Neural cell (in vitro differentiated cells): ENCODE measurements around the gene SEPTIN6.

ENCODE experiments used
- EP300 ChIP-seq: fragments of 450-650 bp; conservative IDR thresholded peaks from 2 replicates; pipeline ENCODE4 v1.6.1; 2014; ENCODE audit warnings: antibody characterized with exemption, mild to moderate bottlenecking, moderate library complexity; ENCODE audit not compliant: poor library complexity, severe bottlenecking
- EZH2 ChIP-seq: fragments of 200-600, 300-800 bp; shearing (Covaris generic), sonication (generic); IDR thresholded peaks from 2 replicates; pipeline ENCODE4 v1.6.1; 2014; ENCODE audit warnings: antibody characterized with exemption, low read length, borderline replicate concordance, mild to moderate bottlenecking; ENCODE audit not compliant: insufficient read depth, poor library complexity, severe bottlenecking
- TF ChIP-seq, protein P1 (sequence below): fragments of 450-650 bp; IDR thresholded peaks from 2 replicates; pipeline ENCODE4 v1.5.1; 2014; ENCODE audit warnings: antibody characterized with exemption, mild to moderate bottlenecking, moderate library complexity; ENCODE audit not compliant: poor library complexity, severe bottlenecking

DNA sequence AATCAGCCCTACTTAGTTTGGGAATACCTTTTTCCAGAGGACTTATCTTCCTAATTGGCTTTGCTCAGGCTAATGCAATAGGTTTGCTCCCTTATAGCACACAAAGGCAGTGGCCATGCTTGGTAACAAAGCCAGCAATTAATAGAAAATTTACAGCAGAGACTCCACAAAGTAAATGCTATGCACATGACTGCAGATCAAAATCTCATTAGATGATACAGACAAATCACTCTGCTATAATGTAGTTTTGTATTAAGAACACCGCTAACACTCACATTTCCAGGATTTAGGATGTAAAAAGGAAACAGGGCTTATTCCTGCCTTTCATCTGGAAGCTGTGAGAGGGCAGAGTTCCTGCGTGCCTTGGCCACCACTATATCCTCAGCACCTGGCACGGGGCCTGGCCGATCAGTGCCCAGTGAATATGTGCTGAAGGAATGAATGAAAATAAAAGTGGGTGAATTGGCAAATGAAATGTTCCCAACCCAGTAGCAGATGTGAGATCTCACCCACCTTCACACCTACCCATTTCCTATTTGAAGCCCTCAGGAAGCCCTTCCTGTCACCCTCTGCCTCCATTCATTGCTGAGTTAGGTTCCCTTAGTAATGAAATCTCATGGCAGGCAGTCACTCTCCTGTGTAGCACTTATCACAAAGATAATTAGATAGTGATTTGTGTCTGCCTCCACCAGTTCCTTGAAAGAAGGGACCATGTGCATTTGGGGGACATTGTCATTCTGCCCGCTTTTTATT is 5.1 kb downstream of the SEPTIN6 start:
- TF ChIP-seq, protein P1, sequence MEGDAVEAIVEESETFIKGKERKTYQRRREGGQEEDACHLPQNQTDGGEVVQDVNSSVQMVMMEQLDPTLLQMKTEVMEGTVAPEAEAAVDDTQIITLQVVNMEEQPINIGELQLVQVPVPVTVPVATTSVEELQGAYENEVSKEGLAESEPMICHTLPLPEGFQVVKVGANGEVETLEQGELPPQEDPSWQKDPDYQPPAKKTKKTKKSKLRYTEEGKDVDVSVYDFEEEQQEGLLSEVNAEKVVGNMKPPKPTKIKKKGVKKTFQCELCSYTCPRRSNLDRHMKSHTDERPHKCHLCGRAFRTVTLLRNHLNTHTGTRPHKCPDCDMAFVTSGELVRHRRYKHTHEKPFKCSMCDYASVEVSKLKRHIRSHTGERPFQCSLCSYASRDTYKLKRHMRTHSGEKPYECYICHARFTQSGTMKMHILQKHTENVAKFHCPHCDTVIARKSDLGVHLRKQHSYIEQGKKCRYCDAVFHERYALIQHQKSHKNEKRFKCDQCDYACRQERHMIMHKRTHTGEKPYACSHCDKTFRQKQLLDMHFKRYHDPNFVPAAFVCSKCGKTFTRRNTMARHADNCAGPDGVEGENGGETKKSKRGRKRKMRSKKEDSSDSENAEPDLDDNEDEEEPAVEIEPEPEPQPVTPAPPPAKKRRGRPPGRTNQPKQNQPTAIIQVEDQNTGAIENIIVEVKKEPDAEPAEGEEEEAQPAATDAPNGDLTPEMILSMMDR, result no peak
- TF ChIP-seq EP300 (no peak), EZH2 (no peak)
